Neutrophil (primary cell): ENCODE data around the gene FTL.
A peak's percentile ranks its signal among the peaks of the same experiment; 100 is the strongest.

ENCODE experiments used
- H3K27ac ChIP-seq: fragments of 200-600 bp; sonication (generic); 2 replicates; pipeline ENCODE4 v1.5.1; 2016; ENCODE audit warnings: mild to moderate bottlenecking, moderate library complexity
- H3K27me3 ChIP-seq: fragments of 200-600 bp; sonication (generic); 2 replicates; pipeline ENCODE4 v1.6.0; 2016; ENCODE audit warnings: mild to moderate bottlenecking
- H3K36me3 ChIP-seq: fragments of 200-600 bp; sonication (generic); 2 replicates; pipeline ENCODE4 v1.5.1; 2017
- H3K4me1 ChIP-seq, 2 experiments: fragments of 200-600 bp in 1 of 2; sonication (generic) in 1 of 2; 1 replicate in 1 of 2; 2 replicates in 1 of 2; pipeline versions ENCODE4 v1.5.1 to v1.6.1; 2013 to 2016; ENCODE audit warnings: low read depth in 1 of 2, low read length in 1 of 2, mild to moderate bottlenecking in 1 of 2, moderate library complexity in 1 of 2; ENCODE audit not compliant: control insufficient read depth in 1 of 2, insufficient read depth in 1 of 2
- H3K4me3 ChIP-seq, 2 experiments: fragments of 200-600 bp in 1 of 2; sonication (generic) in 1 of 2; 1 replicate in 1 of 2; 2 replicates in 1 of 2; pipeline ENCODE4 v1.5.1; 2013 to 2016; ENCODE audit warnings: low read depth in 1 of 2, low read length in 1 of 2, mild to moderate bottlenecking in 1 of 2, moderate library complexity in 1 of 2
- H3K9me3 ChIP-seq: fragments of 200-600 bp; sonication (generic); 2 replicates; pipeline ENCODE4 v1.5.1; 2016
- TF ChIP-seq, protein P1 (sequence below): fragments of 200-600 bp; sonication (generic); IDR thresholded peaks from 2 replicates; pipeline ENCODE4 v1.5.1; 2016; ENCODE audit warnings: antibody characterized with exemption

Gene FTL

DNA sequence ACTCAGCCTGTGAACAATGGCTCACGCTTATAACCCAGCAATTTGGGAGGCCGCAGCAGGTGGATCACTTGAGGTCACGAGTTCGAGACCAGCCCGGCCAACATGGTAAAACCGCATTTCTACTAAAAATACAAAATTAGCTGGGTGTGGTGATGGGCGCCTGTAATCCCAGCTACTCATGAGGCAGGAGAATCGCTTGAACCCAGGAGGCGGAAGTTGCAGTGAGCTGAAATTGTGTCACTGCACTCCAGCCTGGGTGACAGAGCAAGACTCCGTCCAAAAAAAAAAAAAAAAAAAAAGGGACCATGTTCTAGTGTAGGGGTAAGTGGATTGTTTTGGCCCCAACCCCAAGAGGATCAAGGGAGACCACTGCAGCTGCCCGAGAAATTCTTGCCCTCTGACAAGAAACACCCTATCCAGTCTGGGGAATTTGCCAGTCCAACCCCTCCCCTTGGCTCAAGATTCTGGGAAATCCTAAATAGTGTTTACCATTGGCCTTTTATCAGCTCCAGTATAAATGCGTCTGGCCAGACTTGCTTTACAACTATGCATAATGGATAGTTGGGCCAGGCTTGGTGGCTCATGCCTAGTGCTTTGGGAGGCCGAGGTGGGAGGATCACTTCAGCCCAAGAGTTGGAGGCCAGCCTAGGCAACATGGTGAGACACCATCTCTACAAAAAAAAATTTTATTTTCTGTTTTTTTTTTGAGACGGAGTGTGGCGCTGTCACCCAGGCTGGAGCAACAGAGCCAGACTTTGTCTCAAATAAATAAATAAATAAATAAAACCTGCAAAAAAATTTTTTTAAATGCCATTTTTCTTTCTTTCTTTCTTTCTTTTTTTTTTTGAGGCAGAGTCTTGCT, 36.7 kb upstream of the FTL start:
- H3K27ac ChIP-seq = no peak overlapping the region
- peaks cover 24% of the 10 kb centered on the region for H3K27me3 ChIP-seq
- no peaks in the 10 kb centered on the region for H3K9me3 ChIP-seq
- peaks cover 3% of the 10 kb centered on the region for H3K36me3 ChIP-seq
- H3K4me3 ChIP-seq = no peak overlapping the region
- H3K4me1 ChIP-seq = peaks cover 5% of the 10 kb centered on the region in 2 experiments
- TF ChIP-seq, protein P1, sequence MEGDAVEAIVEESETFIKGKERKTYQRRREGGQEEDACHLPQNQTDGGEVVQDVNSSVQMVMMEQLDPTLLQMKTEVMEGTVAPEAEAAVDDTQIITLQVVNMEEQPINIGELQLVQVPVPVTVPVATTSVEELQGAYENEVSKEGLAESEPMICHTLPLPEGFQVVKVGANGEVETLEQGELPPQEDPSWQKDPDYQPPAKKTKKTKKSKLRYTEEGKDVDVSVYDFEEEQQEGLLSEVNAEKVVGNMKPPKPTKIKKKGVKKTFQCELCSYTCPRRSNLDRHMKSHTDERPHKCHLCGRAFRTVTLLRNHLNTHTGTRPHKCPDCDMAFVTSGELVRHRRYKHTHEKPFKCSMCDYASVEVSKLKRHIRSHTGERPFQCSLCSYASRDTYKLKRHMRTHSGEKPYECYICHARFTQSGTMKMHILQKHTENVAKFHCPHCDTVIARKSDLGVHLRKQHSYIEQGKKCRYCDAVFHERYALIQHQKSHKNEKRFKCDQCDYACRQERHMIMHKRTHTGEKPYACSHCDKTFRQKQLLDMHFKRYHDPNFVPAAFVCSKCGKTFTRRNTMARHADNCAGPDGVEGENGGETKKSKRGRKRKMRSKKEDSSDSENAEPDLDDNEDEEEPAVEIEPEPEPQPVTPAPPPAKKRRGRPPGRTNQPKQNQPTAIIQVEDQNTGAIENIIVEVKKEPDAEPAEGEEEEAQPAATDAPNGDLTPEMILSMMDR = no peak

DNA sequence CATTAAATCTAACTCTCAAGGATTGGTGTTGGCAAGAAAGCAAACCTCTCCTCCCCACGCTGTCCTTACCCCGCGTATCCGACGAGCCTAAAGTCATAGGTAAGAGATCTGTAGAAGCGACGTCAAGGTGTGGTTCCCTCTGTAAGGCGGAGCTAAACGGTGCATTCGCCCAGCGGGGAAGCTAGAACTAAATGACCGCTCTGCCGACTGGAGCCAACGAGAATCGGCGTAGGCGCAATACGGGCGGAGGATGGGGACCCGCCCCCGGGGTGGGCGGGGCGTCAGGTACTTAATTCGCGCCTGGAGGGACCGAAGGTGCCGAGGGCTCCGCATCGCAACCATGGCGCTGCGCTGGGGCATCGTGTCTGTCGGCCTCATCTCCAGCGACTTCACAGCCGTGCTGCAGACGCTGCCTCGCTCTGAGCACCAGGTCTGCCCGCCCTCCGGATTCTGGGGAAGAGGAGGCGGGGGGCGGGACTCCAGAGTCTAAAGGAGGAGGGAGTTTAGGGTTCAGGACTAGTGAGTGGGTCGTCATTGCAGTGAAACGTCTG, 31.7 kb upstream of the FTL start, which contains the start of gene DHDH:
TSS of gene DHDH (plus strand) at position 318 of the 551 bp plus-strand sequence. CDS start at position 341, 23 bp downstream.
- Histone ChIP-seq H3K27me3 (peaks cover 44% of the 10 kb centered on the region), H3K36me3 (no peaks in the 10 kb centered on the region), H3K27ac (peak within 1 kb of the TSS; percentile 21), H3K9me3 (no peaks in the 10 kb centered on the region), H3K4me3 (peak within 1 kb of the TSS; percentile 58 to 68), H3K4me1 (peaks cover 10 to 11% of the 10 kb centered on the region in 2 experiments)
- TF ChIP-seq, protein P1 = peak; percentile 18

DNA sequence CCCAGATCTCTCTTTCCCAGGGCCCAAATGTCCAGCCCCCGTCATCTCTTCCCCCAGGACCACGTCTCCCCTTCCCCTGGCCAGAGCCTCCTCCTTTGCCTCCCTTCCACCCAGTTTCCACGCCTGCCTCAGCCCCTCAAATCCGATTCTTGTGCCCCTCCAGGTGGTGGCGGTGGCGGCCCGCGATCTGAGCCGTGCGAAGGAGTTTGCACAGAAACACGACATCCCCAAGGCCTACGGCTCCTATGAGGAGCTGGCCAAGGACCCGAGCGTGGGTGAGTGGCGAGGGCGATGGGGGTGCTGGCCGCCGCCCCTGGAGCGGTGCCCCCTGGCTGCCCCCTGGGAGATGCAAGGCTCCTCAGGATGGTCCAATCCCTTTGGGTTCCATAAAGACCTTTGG, 30.3 kb upstream of the FTL start:
- no peaks in the 10 kb centered on the region for H3K36me3 ChIP-seq
- H3K4me1 ChIP-seq = peaks cover 10 to 11% of the 10 kb centered on the region in 2 experiments
- H3K4me3 ChIP-seq = no peak overlapping the region
- TF ChIP-seq, protein P1 = no peak
- H3K27me3 ChIP-seq = peaks cover 44% of the 10 kb centered on the region
- no peak overlapping the region for H3K27ac ChIP-seq
- no peaks in the 10 kb centered on the region for H3K9me3 ChIP-seq

DNA sequence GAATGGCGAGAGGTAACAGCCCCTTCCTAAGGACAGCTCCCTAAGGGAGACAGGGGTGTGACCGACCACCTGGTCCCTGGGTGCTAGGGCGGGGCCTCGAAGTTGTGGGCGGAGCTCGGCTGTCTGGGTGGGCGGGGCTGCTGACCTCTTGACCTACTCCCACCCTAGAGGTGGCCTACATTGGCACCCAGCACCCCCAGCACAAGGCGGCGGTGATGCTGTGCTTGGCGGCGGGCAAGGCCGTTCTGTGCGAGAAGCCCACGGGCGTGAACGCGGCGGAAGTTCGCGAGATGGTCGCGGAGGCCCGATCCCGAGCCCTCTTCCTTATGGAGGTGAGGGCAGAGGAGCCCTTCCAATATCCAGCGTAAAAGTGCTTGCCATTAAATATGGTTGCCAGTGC, 29.2 kb upstream of the FTL start:
- TF ChIP-seq, protein P1 = no peak
- Histone ChIP-seq H3K4me1 (peaks cover 10 to 11% of the 10 kb centered on the region in 2 experiments), H3K27ac (no peak overlapping the region), H3K27me3 (peaks cover 44% of the 10 kb centered on the region), H3K36me3 (no peaks in the 10 kb centered on the region), H3K9me3 (no peaks in the 10 kb centered on the region), H3K4me3 (no peak overlapping the region)

DNA sequence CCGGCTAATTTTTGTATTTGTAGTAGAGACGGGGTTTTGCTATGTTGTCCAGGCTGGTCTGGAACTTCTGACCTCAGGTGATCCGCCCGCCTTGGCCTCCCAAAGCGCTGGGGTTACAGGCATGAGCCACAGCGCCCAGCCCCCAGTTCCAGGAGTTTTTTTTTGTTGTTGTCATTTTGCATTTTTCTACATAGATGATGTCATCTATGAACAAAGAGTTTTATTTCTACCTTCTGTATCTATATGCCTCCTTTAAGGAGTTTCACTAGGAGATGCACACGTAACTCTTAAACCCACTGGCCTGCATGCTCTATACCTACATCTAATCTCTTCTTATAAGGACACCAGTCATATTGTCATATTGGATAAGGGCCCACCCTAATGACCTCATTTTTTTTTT, 26.9 kb upstream of the FTL start:
- no peak overlapping the region for H3K4me3 ChIP-seq
- H3K36me3 ChIP-seq = no peaks in the 10 kb centered on the region
- H3K27ac ChIP-seq = no peak overlapping the region
- peaks cover 22% of the 10 kb centered on the region for H3K27me3 ChIP-seq
- TF ChIP-seq, protein P1 = no peak
- H3K9me3 ChIP-seq = no peaks in the 10 kb centered on the region
- peaks cover 7% of the 10 kb centered on the region in 2 experiments for H3K4me1 ChIP-seq
